Cardiac septum (tissue), 1 donor: Measurements from ENCODE around the gene ACSF2. TPM values are rescaled to one million over a fixed set of nuclear protein-coding genes. Genes with fewer than 3 reads are reported as not detected.
"Not testable (repeated sequence)": the region's sequence is repeated elsewhere in the genome, so short reads cannot be mapped to it uniquely, and the experiment has no call there.

Experiments used
- DNase-seq: peaks from one replicate; pipeline ENCODE4 v3.0.0-alpha.2; 2020; ENCODE audit warnings: low spot score
- intact Hi-C: fragments of 100-400 bp; cut with DNase I; formaldehyde crosslinking; loops from one replicate; pipeline ENCODE4 v1.14.0; 2022
- long read RNA-seq: library from polyadenylated mRNA; unstranded; transcript quantifications from one replicate; pipeline ENCODE4 v2.0.0, GENCODE V29; 2021
- total RNA-seq: library from RNA; stranded (reverse); fragmentation: NEBNext Ultra II Directional; extraction: Animal tissue kit (Norgen Biotek cat#: 25700); gene quantifications from one replicate; pipeline ENCODE4 v1.2.1, GENCODE V29; 2021
- donor health status: DM: no; HTN: no; CAD: no.

Gene ACSF2
- total RNA-seq: 9.6 TPM
- long read RNA-seq, transcript ACSF2-201 (16 exons, 2,235 nt): major isoform, 5 of 9 reads
- long read RNA-seq, partial matches to known transcripts: 2 of 9 reads
- long read RNA-seq, other reads (novel, unspliced or antisense): 2 of 9 reads

- intact Hi-C loops: no loop called here
- peak; percentile 89 for DNase-seq
Measured at GRCh38 chr17:50425682-50426471, at the start of gene ACSF2. TSS of gene ACSF2 (plus strand) at chr17:50426218. CDS start at chr17:50426262, 44 bp downstream.

- no peak for DNase-seq
- intact Hi-C loops: no loop called here
Measured at GRCh38 chr17:50379351-50380132, 46.5 kb upstream of the ACSF2 start.

GRCh38 chr17:50380369-50381259 lies 45.4 kb upstream of the ACSF2 start:
- intact Hi-C loops: no loop called here
- DNase-seq: no peak

GRCh38 chr17:50381260-50381815 lies 44.7 kb upstream of the ACSF2 start:
- no peak for DNase-seq
- intact Hi-C loops: no loop called here

GRCh38 chr17:50381920-50382319 lies 44.1 kb upstream of the ACSF2 start:
- DNase-seq: no peak
- intact Hi-C loops: no loop called here

- intact Hi-C loops: no loop called here
Measured at GRCh38 chr17:50382931-50383330, 43.1 kb upstream of the ACSF2 start.

GRCh38 chr17:50386510-50386909 lies 39.5 kb upstream of the ACSF2 start:
- no peak for DNase-seq
- intact Hi-C loops: no loop called here

More at GRCh38 chr17:50382931-50383330, 43.1 kb upstream of the ACSF2 start:
- DNase-seq: no peak

- DNase-seq: no peak
- intact Hi-C loops: no loop called here
Measured at GRCh38 chr17:50388728-50389127, 37.3 kb upstream of the ACSF2 start.

GRCh38 chr17:50389534-50389933 lies 36.5 kb upstream of the ACSF2 start:
- no peak for DNase-seq
- intact Hi-C loops: no loop called here

GRCh38 chr17:50392621-50393020 lies 33.4 kb upstream of the ACSF2 start:
- intact Hi-C loops: no loop called here
- no peak for DNase-seq

- DNase-seq: no peak
- intact Hi-C loops: no loop called here
Measured at GRCh38 chr17:50393700-50394099, 32.3 kb upstream of the ACSF2 start.

- peak; percentile 9 for DNase-seq
- intact Hi-C loops: no loop called here
Measured at GRCh38 chr17:50394711-50395110, 31.3 kb upstream of the ACSF2 start.

GRCh38 chr17:50396261-50397110 lies 29.5 kb upstream of the ACSF2 start:
- peak; percentile 55 for DNase-seq
- intact Hi-C loops: no loop called here

GRCh38 chr17:50397111-50397918 lies 28.7 kb upstream of the ACSF2 start, which contains the start of gene LRRC59:
TSS of gene LRRC59 (minus strand) at chr17:50397523. CDS start at chr17:50397317, 206 bp downstream.
- intact Hi-C loops: no loop called here
- peak; percentile 95 for DNase-seq

GRCh38 chr17:50397919-50398285 lies 28.1 kb upstream of the ACSF2 start:
- DNase-seq: peak; percentile 17
- intact Hi-C loops: no loop called here

GRCh38 chr17:50398672-50399071 lies 27.3 kb upstream of the ACSF2 start:
- intact Hi-C loops, DNase-seq: not testable (repeated sequence)

- DNase-seq: peak; percentile 41
- intact Hi-C loops: not testable (repeated sequence)
Measured at GRCh38 chr17:50399591-50399990, 26.4 kb upstream of the ACSF2 start.
